Peyer's patch (tissue), 4 donors: Measurements from ENCODE around the gene RANBP10. TPM values are rescaled to one million over a fixed set of nuclear protein-coding genes. Genes with fewer than 3 reads are reported as not detected.

Source experiments
- DNase-seq, 3 donors: peaks; one replicate each; pipeline ENCODE4 v3.0.0-alpha.2; 2017 to 2019
- H3K27ac ChIP-seq, 4 donors: fragments of 200-600 bp; sonication (generic); one replicate each; pipeline ENCODE4 v1.5.1; 2016 to 2019
- H3K27me3 ChIP-seq, 2 donors: fragments of 200-600 bp; sonication (generic); one replicate each; pipeline ENCODE4 v1.5.1; 2019
- H3K36me3 ChIP-seq, 3 donors: fragments of 200-600 bp; sonication (generic); one replicate each; pipeline ENCODE4 v1.5.1; 2016 to 2019
- H3K4me1 ChIP-seq, 4 donors: fragments of 200-600 bp; sonication (generic); one replicate each; pipeline ENCODE4 v1.5.1; 2016 to 2019
- H3K4me3 ChIP-seq, 4 donors: fragments of 200-600 bp; sonication (generic); 1 replicate in 3 of 4; 2 replicates in 1 of 4; pipeline ENCODE4 v1.5.1; 2016 to 2019; ENCODE audit warnings: mild to moderate bottlenecking in 1 of 4
- H3K9me3 ChIP-seq, 4 donors: fragments of 200-600 bp; sonication (generic); one replicate each; pipeline ENCODE4 v1.5.1; 2016 to 2019; ENCODE audit warnings: mild to moderate bottlenecking in 1 of 4
- CTCF ChIP-seq, 6 experiments: fragments of 450-650 bp in 4 of 6; fragments of 200-600 bp in 2 of 6; sonication (generic) in 1 of 6; IDR thresholded peaks; one replicate each; pipeline ENCODE4 v1.5.1; 2017 to 2019; ENCODE audit warnings: antibody characterized with exemption in 6 of 6, mild to moderate bottlenecking in 3 of 6, moderate library complexity in 1 of 6
- POLR2A ChIP-seq, 2 donors: fragments of 450-650 bp; IDR thresholded peaks; one replicate each; pipeline ENCODE4 v1.5.1; 2017; ENCODE audit warnings: antibody characterized with exemption in 2 of 2, mild to moderate bottlenecking in 2 of 2, moderate library complexity in 2 of 2
- total RNA-seq, 4 donors: library from RNA; depleted of rRNA; stranded (reverse); fragments of >200 nt; gene quantifications; one replicate each; pipeline ENCODE4 v1.1.0, GENCODE V29; 2016

RANBP10 gene
- total RNA-seq, 4 donors from 2014 or later: 15.2 to 29.9 (median 24.0) TPM

DNA sequence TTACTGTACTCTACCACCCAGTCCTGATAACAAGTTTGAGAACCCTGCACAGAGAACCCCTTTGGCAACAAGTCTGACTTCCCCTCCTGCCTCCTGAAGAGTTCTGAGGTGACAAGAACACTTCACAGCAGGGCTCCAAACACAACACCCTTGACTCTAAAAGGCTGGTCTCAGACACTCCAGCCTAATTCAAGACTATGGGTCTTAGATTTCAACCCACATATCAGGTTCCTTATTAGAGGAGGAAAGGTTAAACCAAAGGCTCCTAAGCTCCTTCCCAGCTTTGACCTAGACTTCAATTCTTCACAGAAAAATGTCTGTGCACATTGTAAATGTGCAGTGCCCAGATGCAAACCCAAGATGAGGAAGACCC is 23.0 kb downstream of the RANBP10 start:
- no peak for DNase-seq
- Histone ChIP-seq H3K36me3 (no peaks in the 10 kb centered on the region), H3K4me3 (no peak overlapping the region), H3K27ac (no peak overlapping the region), H3K4me1 (peaks cover 0 to 4% (median 0%) of the 10 kb centered on the region in 4 donors), H3K27me3 (no peaks in the 10 kb centered on the region), H3K9me3 (no peaks in the 10 kb centered on the region)
- TF ChIP-seq CTCF (IDR thresholded peaks at IDR 0.05) (no peak), POLR2A (IDR thresholded peaks at IDR 0.05) (no peak)

GRCh38 chr16:67782567-67783352 is 23.6 kb downstream of the RANBP10 start:
- Histone ChIP-seq H3K27ac (no peak overlapping the region), H3K36me3 (no peaks in the 10 kb centered on the region), H3K4me1 (peaks cover 0 to 4% (median 0%) of the 10 kb centered on the region in 4 donors), H3K4me3 (no peak overlapping the region), H3K27me3 (no peaks in the 10 kb centered on the region), H3K9me3 (no peaks in the 10 kb centered on the region)
- no peak for DNase-seq
- TF ChIP-seq CTCF (IDR thresholded peaks at IDR 0.05) (no peak), POLR2A (IDR thresholded peaks at IDR 0.05) (no peak)

DNA sequence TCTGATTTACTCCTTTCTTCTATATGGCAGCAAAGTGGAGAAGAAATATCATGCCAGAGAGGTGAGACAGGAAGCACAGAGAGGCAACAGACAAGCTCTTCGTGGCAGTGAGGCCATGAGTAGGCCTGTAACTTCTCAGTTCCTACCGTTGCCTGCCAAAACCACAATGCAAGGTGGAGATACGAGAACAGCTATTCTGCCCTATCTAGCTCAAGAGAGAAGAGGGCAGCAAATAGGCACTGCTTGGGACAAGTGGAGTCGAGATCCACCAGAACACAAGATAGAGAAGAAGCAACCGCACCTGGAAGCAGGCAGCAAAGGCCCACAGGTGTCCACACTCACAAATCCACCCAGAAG is 24.8 kb downstream of the RANBP10 start:
- no peaks in the 10 kb centered on the region for H3K27me3 ChIP-seq
- H3K9me3 ChIP-seq: no peaks in the 10 kb centered on the region
- H3K36me3 ChIP-seq: no peaks in the 10 kb centered on the region
- DNase-seq: no peak
- H3K27ac ChIP-seq: no peak overlapping the region
- H3K4me3 ChIP-seq: no peak overlapping the region
- peaks cover 0 to 4% (median 0%) of the 10 kb centered on the region in 4 donors for H3K4me1 ChIP-seq
- no peak for TF ChIP-seq CTCF (IDR thresholded peaks at IDR 0.05)
- TF ChIP-seq POLR2A (IDR thresholded peaks at IDR 0.05): no peak

DNA sequence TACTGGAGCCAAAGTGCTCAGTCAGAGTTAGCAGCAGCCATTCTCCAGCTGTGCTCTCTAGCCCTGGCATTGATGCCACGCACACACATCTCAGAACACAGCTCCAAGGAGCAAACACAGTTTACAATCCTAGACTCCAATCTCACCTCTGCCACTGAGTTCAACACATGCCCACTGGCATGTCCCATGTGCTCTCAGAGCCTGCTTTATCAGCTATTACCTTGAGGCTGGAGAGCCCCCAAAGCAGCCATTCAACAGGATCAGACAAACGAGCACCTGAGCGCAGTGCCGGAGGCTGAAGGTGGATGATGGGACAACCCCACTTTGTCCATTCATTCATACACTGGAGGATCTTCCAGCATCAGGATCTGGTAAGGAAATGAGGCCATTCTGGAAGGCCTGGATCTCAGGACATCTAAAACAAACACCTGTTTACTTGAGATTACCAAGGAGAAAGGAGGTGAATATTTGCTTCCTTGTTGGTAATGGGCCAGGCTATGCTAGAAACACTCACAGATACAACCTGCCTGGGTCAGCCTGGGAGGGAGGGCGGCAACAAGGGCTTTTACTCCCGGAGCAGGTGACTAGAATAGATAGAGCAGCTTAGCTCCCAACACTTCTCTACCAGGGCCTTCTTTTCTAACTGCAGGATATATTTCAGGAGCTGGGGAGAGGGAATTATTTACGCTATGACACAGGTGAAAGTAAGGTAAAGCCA is 25.4 kb downstream of the RANBP10 start:
- Histone ChIP-seq H3K36me3 (no peaks in the 10 kb centered on the region), H3K9me3 (no peaks in the 10 kb centered on the region)

More for the DNA sequence above, 25.4 kb downstream of the RANBP10 start:
- Histone ChIP-seq H3K27me3 (no peaks in the 10 kb centered on the region), H3K4me1 (peaks cover 0 to 4% (median 0%) of the 10 kb centered on the region in 4 donors), H3K27ac (no peak overlapping the region), H3K4me3 (no peak overlapping the region)
- no peak for DNase-seq
- TF ChIP-seq CTCF (IDR thresholded peaks at IDR 0.05) (no peak), POLR2A (IDR thresholded peaks at IDR 0.05) (no peak)
